B cell (primary cell): ENCODE measurements around the gene CXCR2. TPM values are rescaled to one million over a fixed set of nuclear protein-coding genes. Genes with fewer than 3 reads are reported as not detected.

Source experiments
- ATAC-seq: fragments of 200-7000 bp; cut with Tn5 transposase; one replicate; pipeline ENCODE4 v1.10.0; 2021; ENCODE audit warnings: low read depth, mild to moderate bottlenecking, moderate number of reproducible peaks, moderate library complexity
- CTCF ChIA-PET: fragments of 350-600 bp; sonication (Branson Sonifier 250); formaldehyde crosslinking; loops from one replicate; lab custom pipeline; 2021; ENCODE audit warnings: antibody characterized with exemption, inconsistent platforms; lab: Charles Lee
- POLR2A ChIA-PET: fragments of 350-600 bp; sonication (Branson Sonifier 250); formaldehyde crosslinking; loops from one replicate; lab custom pipeline; 2021; ENCODE audit warnings: antibody characterized with exemption; lab: Charles Lee
- DNase-seq: peaks from one replicate; pipeline ENCODE4 v3.0.0; 2013
- H2AFZ ChIP-seq: 2 replicates; pipeline ENCODE4 v1.6.1; 2012; ENCODE audit warnings: mild to moderate bottlenecking, low read depth, low read length; ENCODE audit not compliant: insufficient read depth, poor library complexity, severe bottlenecking
- H3K27ac ChIP-seq, 2 donors: 1 replicate in 1 of 2; 2 replicates in 1 of 2; pipeline ENCODE4 v1.5.1; 2012 to 2013; ENCODE audit warnings: low read length in 2 of 2, mild to moderate bottlenecking in 2 of 2, moderate library complexity in 1 of 2
- H3K27me3 ChIP-seq, 4 experiments: fragments of 200-600 bp in 1 of 4; sonication (generic) in 1 of 4; replicated peaks in 1 of 4; 1 replicate in 2 of 4; 2 replicates in 2 of 4; pipeline versions ENCODE4 v1.6.1 to v1.7.0; 2013 to 2016; ENCODE audit warnings: low read length in 3 of 4, mild to moderate bottlenecking in 2 of 4, mixed read lengths in 1 of 4, moderate library complexity in 1 of 4; ENCODE audit not compliant: insufficient read depth in 4 of 4, control insufficient read depth in 3 of 4; ENCODE audit errors: control extremely low read depth in 1 of 4
- H3K36me3 ChIP-seq, 2 experiments: replicated peaks in 1 of 2; 1 replicate in 1 of 2; 2 replicates in 1 of 2; pipeline versions ENCODE4 v1.6.1 to v1.7.1; 2013; ENCODE audit warnings: low read length in 1 of 2; ENCODE audit not compliant: insufficient read depth in 2 of 2, control insufficient read depth in 1 of 2; ENCODE audit errors: control extremely low read depth in 1 of 2, extremely low read depth in 1 of 2
- H3K4me1 ChIP-seq, 2 donors: fragments of 200-600 bp in 1 of 2; sonication (generic) in 1 of 2; 1 replicate in 1 of 2; 2 replicates in 1 of 2; pipeline versions ENCODE4 v1.5.1 to v1.6.1; 2013 to 2017; ENCODE audit warnings: low read length in 2 of 2; ENCODE audit not compliant: control insufficient read depth in 2 of 2, insufficient read depth in 2 of 2
- H3K4me2 ChIP-seq: replicated peaks from 2 replicates; pipeline ENCODE3; 2012; ENCODE audit warnings: mild to moderate bottlenecking, low read depth, low read length; ENCODE audit not compliant: poor library complexity, severe bottlenecking
- H3K4me3 ChIP-seq, 5 experiments: fragments of 200-600 bp in 1 of 5; sonication (generic) in 1 of 5; 1 replicate in 3 of 5; 2 replicates in 2 of 5; pipeline versions ENCODE4 v1.5.1 to v1.7.0; 2011 to 2016; ENCODE audit warnings: low read length in 4 of 5, mild to moderate bottlenecking in 4 of 5, low read depth in 2 of 5, control low read depth in 1 of 5, moderate library complexity in 1 of 5; ENCODE audit not compliant: insufficient read depth in 1 of 5; ENCODE audit errors: control extremely low read depth in 1 of 5, extremely low read depth in 1 of 5
- H3K79me2 ChIP-seq: fragments of 200-600 bp; sonication (generic); one replicate; pipeline ENCODE4 v1.6.0; 2016; ENCODE audit warnings: low read length; ENCODE audit not compliant: control insufficient read depth, insufficient read depth
- H3K9ac ChIP-seq: fragments of 200-600 bp; sonication (generic); 2 replicates; pipeline ENCODE4 v1.6.1; 2017; ENCODE audit warnings: mild to moderate bottlenecking, low read length, moderate library complexity
- H3K9me3 ChIP-seq, 3 donors: one replicate each; pipeline versions ENCODE4 v1.6.1 to v1.7.1; 2013; ENCODE audit warnings: low read length in 2 of 3; ENCODE audit not compliant: control insufficient read depth in 2 of 3, insufficient read depth in 1 of 3; ENCODE audit errors: control extremely low read depth in 1 of 3
- H4K20me1 ChIP-seq: 2 replicates; pipeline ENCODE4 v1.6.0; 2012; ENCODE audit warnings: mild to moderate bottlenecking, low read length; ENCODE audit not compliant: insufficient read depth, control insufficient read depth, poor library complexity, severe bottlenecking
- H3K27ac Mint-ChIP-seq: one replicate; pipeline ENCODE4 v1.8.0; 2021; ENCODE audit warnings: mixed read lengths
- H3K27me3 Mint-ChIP-seq: one replicate; pipeline ENCODE4 v1.8.0; 2021; ENCODE audit warnings: mixed read lengths
- H3K4me1 Mint-ChIP-seq: one replicate; pipeline ENCODE4 v1.8.0; 2021; ENCODE audit warnings: mixed read lengths
- H3K4me3 Mint-ChIP-seq: one replicate; pipeline ENCODE4 v1.8.0; 2021; ENCODE audit warnings: mixed read lengths
- H3K9me3 Mint-ChIP-seq: one replicate; pipeline ENCODE4 v1.8.0; 2022; ENCODE audit warnings: mixed read lengths; ENCODE audit not compliant: insufficient read depth
- CTCF ChIP-seq: fragments of 200-600 bp; IDR thresholded peaks from one replicate; pipeline ENCODE4 v1.8.0; 2022; ENCODE audit warnings: antibody characterized with exemption, mild to moderate bottlenecking
- EZH2 ChIP-seq: IDR thresholded peaks from 2 replicates; pipeline ENCODE4 v1.6.1; 2012; ENCODE audit warnings: borderline replicate concordance, low read depth, mild to moderate bottlenecking, moderate library complexity, low read length; ENCODE audit not compliant: insufficient read depth, poor library complexity, severe bottlenecking
- WGBS: methylation state at CpG from one replicate; pipeline ENCODE4 v1.1.5; 2013; ENCODE audit warnings: missing lambda C conversion rate; ENCODE audit not compliant: insufficient coverage; 5-methylcytosine and 5-hydroxymethylcytosine counted together
- intact Hi-C: fragments of 100-400 bp; cut with micrococcal nuclease; formaldehyde crosslinking; loops from one replicate; pipeline ENCODE4 v1.10.0; 2022
- polyA plus RNA-seq: library from polyadenylated mRNA; depleted of rRNA; stranded (reverse); fragments of >200 nt; gene quantifications from 2 replicates; pipeline ENCODE4 v1.2.3, GENCODE V29; 2012
- total RNA-seq, 2 donors: library from RNA; stranded (reverse); fragments of 120-200 nt in 1 of 2; gene quantifications; 1 replicate in 1 of 2; 2 replicates in 1 of 2; pipeline versions ENCODE4 v1.2.3 to v1.2.4, GENCODE V29; 2013 to 2022

The CXCR2 gene
- total and polyA plus RNA-seq, 2 donors (not counting 1 experiment from before 2014, with no cell fraction given) = 0.03 TPM; not detected in 1

- ChIA-PET CTCF (no interaction called here), POLR2A (no interaction called here)
- Mint-ChIP-seq H3K4me3 (no peak overlapping the region), H3K4me1 (peaks cover 9% of the 10 kb centered on the region), H3K27ac (no peak overlapping the region), H3K27me3 (peaks cover 58% of the 10 kb centered on the region), H3K9me3 (no peaks in the 10 kb centered on the region)
- no peak overlapping the region for H3K9ac ChIP-seq
- intact Hi-C loops = no loop called here
- no peaks in the 10 kb centered on the region for H3K4me1 ChIP-seq
- no peak overlapping the region for H2AFZ ChIP-seq
- H3K4me2 ChIP-seq = no peak overlapping the region
- 17% methylated on average over 3 of the region's 3 CpGs for WGBS
- DNase-seq (no peak), ATAC-seq (no peak)
- peaks cover 0 to 28% (median 4%) of the 10 kb centered on the region in 4 experiments for H3K27me3 ChIP-seq
- H3K27ac ChIP-seq = no peak overlapping the region
- no peak overlapping the region for H3K4me3 ChIP-seq
- H3K9me3 ChIP-seq = no peaks in the 10 kb centered on the region
- TF ChIP-seq CTCF (no peak), EZH2 (no peak)
- no peaks in the 10 kb centered on the region for H3K79me2 ChIP-seq
- no peaks in the 10 kb centered on the region for H3K36me3 ChIP-seq
- no peaks in the 10 kb centered on the region for H4K20me1 ChIP-seq
Measured at GRCh38 chr2:218137514-218137913, 11.7 kb downstream of the CXCR2 start.

- Histone ChIP-seq H3K9ac (no peak overlapping the region), H3K4me1 (no peaks in the 10 kb centered on the region), H2AFZ (no peak overlapping the region), H3K79me2 (no peaks in the 10 kb centered on the region), H3K4me3 (no peak overlapping the region), H3K9me3 (no peaks in the 10 kb centered on the region), H3K4me2 (no peak overlapping the region), H3K36me3 (no peaks in the 10 kb centered on the region), H3K27me3 (peaks cover 0 to 28% (median 4%) of the 10 kb centered on the region in 4 experiments), H4K20me1 (no peaks in the 10 kb centered on the region), H3K27ac (no peak overlapping the region)
- Mint-ChIP-seq H3K4me3 (no peak overlapping the region), H3K4me1 (peaks cover 9% of the 10 kb centered on the region), H3K27ac (no peak overlapping the region), H3K9me3 (no peaks in the 10 kb centered on the region), H3K27me3 (peaks cover 54% of the 10 kb centered on the region)
- intact Hi-C loops = no loop called here
- ATAC-seq (no peak), DNase-seq (no peak)
- CTCF ChIA-PET = no interaction called here
- 66% methylated on average over 4 of the region's 4 CpGs for WGBS
- TF ChIP-seq CTCF = no peak
- TF ChIP-seq EZH2 = no peak
- POLR2A ChIA-PET = no interaction called here
Measured at GRCh38 chr2:218138047-218138446, 12.2 kb downstream of the CXCR2 start.
